CD4-positive, alpha-beta T cell treated with Interleukin-15 for 1 hour (primary cell): ENCODE results near the gene TCTN1.

Source experiments
- DNase-seq: peaks from one replicate; pipeline ENCODE4 v3.0.0-alpha.2; 2020

TCTN1 gene

GRCh38 chr12:110686294-110686903 is 72.5 kb downstream of the TCTN1 start:
- DNase-seq: no peak

- no peak for DNase-seq
Measured at GRCh38 chr12:110687396-110688169, 73.7 kb downstream of the TCTN1 start.

GRCh38 chr12:110688446-110689280 is 74.7 kb downstream of the TCTN1 start, which contains the start of gene HVCN1:
TSS of gene HVCN1 (minus strand) at chr12:110689115. CDS start at chr12:110683245, 5,870 bp downstream.
- peak; percentile 43 for DNase-seq

- DNase-seq: peak; percentile 51
Measured at GRCh38 chr12:110689281-110690126, 75.6 kb downstream of the TCTN1 start.

- no peak for DNase-seq
Measured at GRCh38 chr12:110690127-110690430, 76.2 kb downstream of the TCTN1 start.

GRCh38 chr12:110693731-110694130 is 79.8 kb downstream of the TCTN1 start:
- peak; percentile 51 for DNase-seq

- peak; percentile 43 for DNase-seq
Measured at GRCh38 chr12:110694330-110694901, 80.5 kb downstream of the TCTN1 start.

GRCh38 chr12:110696283-110696682 is 82.4 kb downstream of the TCTN1 start:
- no peak for DNase-seq

GRCh38 chr12:110697236-110697635 is 83.3 kb downstream of the TCTN1 start:
- no peak for DNase-seq

GRCh38 chr12:110698171-110698902 is 84.4 kb downstream of the TCTN1 start:
- DNase-seq: peak; percentile 86
